Prostate gland (tissue), 2 donors: ENCODE results near the gene EPN3. TPM values are rescaled to one million over a fixed set of nuclear protein-coding genes. Genes with fewer than 3 reads are reported as not detected.

Experiments used
- DNase-seq: peaks from one replicate; pipeline ENCODE4 v3.0.0-alpha.2; 2019; ENCODE audit warnings: low spot score
- H3K27ac ChIP-seq, 2 donors: fragments of 200-600 bp; sonication (generic); 2 replicates each; pipeline ENCODE4 v1.5.1; 2017 to 2019
- H3K27me3 ChIP-seq: fragments of 200-600 bp; sonication (generic); replicated peaks from 2 replicates; pipeline ENCODE4 v1.5.1; 2019; ENCODE audit not compliant: insufficient read depth
- H3K36me3 ChIP-seq, 2 donors: fragments of 200-600 bp; sonication (generic); 1 replicate in 1 of 2; 2 replicates in 1 of 2; pipeline versions ENCODE4 v1.5.1 to v1.8.1; 2017 to 2019
- H3K4me1 ChIP-seq: fragments of 200-600 bp; sonication (generic); replicated peaks from 2 replicates; pipeline ENCODE4 v1.5.1; 2019
- H3K4me3 ChIP-seq, 2 donors: fragments of 200-600 bp; sonication (generic); 2 replicates each; pipeline ENCODE4 v1.5.1; 2017 to 2019
- H3K9me3 ChIP-seq: fragments of 200-600 bp; sonication (generic); 2 replicates; pipeline ENCODE4 v1.5.1; 2017
- CTCF ChIP-seq, 4 experiments: fragments of 200-600 bp in 2 of 4; fragments of 450-650 bp in 2 of 4; sonication (generic) in 2 of 4; IDR thresholded peaks; 1 replicate in 3 of 4; 2 replicates in 1 of 4; pipeline ENCODE4 v1.5.1; 2016 to 2019; ENCODE audit warnings: antibody characterized with exemption in 4 of 4, mild to moderate bottlenecking in 2 of 4, moderate library complexity in 2 of 4
- POLR2A ChIP-seq: fragments of 450-650 bp; IDR thresholded peaks from one replicate; pipeline ENCODE4 v1.6.1; 2016; ENCODE audit warnings: antibody characterized with exemption, mild to moderate bottlenecking
- POLR2AphosphoS5 ChIP-seq: sonication (generic); formaldehyde crosslinking; IDR thresholded peaks from one replicate; pipeline ENCODE4 v1.6.1; 2017; ENCODE audit warnings: antibody characterized with exemption
- whole genome bisulfite sequencing: methylation state at CpG from one replicate; pipeline ENCODE4 v1.1.5; 2018; 5-methylcytosine and 5-hydroxymethylcytosine counted together
- intact Hi-C: fragments of 100-400 bp; cut with DNase I; formaldehyde crosslinking; loops from one replicate; pipeline ENCODE4 v1.14.2; 2022
- total RNA-seq, 2 donors: library from RNA; depleted of rRNA; stranded (reverse); fragments of >200 nt; gene quantifications; one replicate each; pipeline ENCODE4 v1.1.0, GENCODE V29; 2016

EPN3 gene
- total RNA-seq, 2 donors from 2014 or later = 60.8 to 108 TPM

DNA sequence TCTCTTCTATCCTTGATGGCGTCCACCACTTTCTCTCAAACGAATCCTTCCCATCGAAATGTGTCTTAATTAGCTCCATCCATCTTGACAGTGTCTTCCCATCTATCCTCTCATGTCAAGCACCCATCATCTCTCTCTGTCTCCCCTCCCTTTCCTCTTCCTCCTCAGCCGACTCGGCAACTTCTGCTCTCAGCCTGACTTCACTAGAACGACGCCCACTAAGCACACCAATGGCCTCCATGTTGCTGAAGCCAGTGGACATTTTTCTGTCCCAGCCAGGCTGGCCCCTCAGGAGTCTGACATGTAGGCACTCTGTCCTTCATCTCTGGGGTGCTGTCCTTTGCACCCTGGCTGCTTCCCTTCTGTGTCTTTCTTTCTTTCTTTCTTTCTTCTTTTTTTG lies 12.0 kb downstream of the EPN3 start:
- intact Hi-C loops = loop anchor here (10.0 kb wide), 2 partner anchors 240 to 410 kb away; no protein-coding TSS in a partner anchor
- Histone ChIP-seq H3K27me3 (no peaks in the 10 kb centered on the region), H3K4me3 (no peak overlapping the region), H3K36me3 (no peaks in the 10 kb centered on the region), H3K9me3 (no peaks in the 10 kb centered on the region), H3K4me1 (peaks cover 28% of the 10 kb centered on the region), H3K27ac (peak overlapping the region in 1 of 2 donors; percentile 87)
- no peak for DNase-seq
- 68% methylated on average over 7 of the region's 7 CpGs for WGBS
- no peak for TF ChIP-seq POLR2A
- no peak for TF ChIP-seq CTCF (IDR thresholded peaks at IDR 0.05)
- TF ChIP-seq POLR2AphosphoS5 = no peak

DNA sequence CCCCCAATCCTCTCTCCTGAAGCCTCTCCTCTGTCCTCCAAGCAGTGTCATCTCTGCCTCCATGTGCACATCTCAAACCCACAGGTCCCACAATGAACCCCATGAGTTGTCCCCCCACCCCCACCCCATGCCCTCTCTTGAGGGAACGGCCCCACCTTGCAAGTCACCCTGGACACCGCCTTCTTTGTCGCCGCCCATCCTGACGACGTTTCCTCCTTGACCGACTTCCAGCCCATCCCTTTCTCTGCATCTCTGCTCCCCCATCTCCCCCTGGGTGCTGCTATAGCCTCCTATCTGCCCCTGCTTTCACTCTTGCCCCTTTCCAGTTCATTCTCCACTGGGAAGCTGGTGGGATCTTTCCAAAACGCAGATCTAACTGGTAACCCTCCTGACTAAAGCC lies 12.8 kb downstream of the EPN3 start:
- DNase-seq = no peak
- intact Hi-C loops = loop anchor here (5.0 to 10.0 kb wide), 3 partner anchors 137 to 409 kb away; no protein-coding TSS in a partner anchor
- WGBS = 46% methylated on average over 8 of the region's 8 CpGs
- TF ChIP-seq POLR2AphosphoS5 = no peak
- no peak for TF ChIP-seq CTCF (IDR thresholded peaks at IDR 0.05)
- TF ChIP-seq POLR2A = no peak
- H3K4me1 ChIP-seq = peaks cover 28% of the 10 kb centered on the region
- H3K9me3 ChIP-seq = no peaks in the 10 kb centered on the region
- H3K27ac ChIP-seq = no peak overlapping the region
- no peak overlapping the region for H3K4me3 ChIP-seq
- H3K27me3 ChIP-seq = no peaks in the 10 kb centered on the region
- no peaks in the 10 kb centered on the region for H3K36me3 ChIP-seq

- H3K27ac ChIP-seq = peak overlapping the region; percentile 85 to 86
- WGBS = 35% methylated on average over 4 of the region's 4 CpGs
- no peaks in the 10 kb centered on the region for H3K27me3 ChIP-seq
- intact Hi-C loops = loop anchor here (2.0 to 10.0 kb wide), 4 partner anchors 136 to 408 kb away; no protein-coding TSS in a partner anchor
- DNase-seq = no peak
- H3K36me3 ChIP-seq = no peaks in the 10 kb centered on the region
- no peaks in the 10 kb centered on the region for H3K9me3 ChIP-seq
- H3K4me3 ChIP-seq = peak overlapping the region; percentile 72 to 73
- TF ChIP-seq POLR2AphosphoS5 (no peak), POLR2A (no peak), CTCF (IDR thresholded peaks at IDR 0.05) (no peak)
- peaks cover 19% of the 10 kb centered on the region for H3K4me1 ChIP-seq
Measured at GRCh38 chr17:50546701-50547034, 14.1 kb downstream of the EPN3 start.

DNA sequence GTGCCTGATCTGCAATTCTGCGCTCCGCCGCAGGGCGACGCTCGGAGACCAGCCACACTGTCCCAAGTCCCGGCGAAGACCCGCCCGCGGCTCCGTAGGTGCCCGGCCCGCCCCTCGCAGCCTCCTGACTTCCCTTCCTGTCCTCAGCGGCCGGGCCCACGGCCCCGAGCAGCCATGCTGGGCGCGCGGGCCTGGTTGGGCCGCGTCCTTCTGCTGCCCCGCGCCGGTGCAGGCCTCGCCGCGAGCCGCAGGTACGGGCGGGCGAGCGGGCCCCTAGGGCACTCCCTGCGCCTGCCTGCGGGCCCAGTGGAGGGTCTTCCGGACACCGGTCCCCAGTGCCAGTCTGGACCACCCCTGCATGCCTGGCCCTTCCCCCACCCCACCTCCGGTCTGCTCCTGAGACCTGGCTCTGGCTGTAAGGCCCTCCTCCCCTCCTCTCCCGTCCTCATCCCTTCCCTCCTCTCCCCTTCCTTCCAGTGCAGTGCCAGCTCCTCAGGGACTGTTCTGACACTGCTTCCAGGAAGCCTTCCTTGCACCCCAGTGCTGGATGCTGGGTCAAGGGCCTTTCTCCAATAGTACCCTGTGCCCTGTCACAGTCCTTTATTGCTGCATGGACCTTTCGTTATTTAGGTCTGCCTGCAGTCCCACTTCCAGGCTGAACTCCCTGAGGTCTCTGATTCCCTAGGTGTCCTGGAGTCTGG lies 14.7 kb downstream of the EPN3 start, which contains the start of gene SPATA20:
TSS of gene SPATA20 (plus strand) at position 140 of the 701 bp plus-strand sequence. CDS start at position 175, 35 bp downstream.
- peaks cover 18% of the 10 kb centered on the region for H3K4me1 ChIP-seq
- H3K27ac ChIP-seq = peak within 1 kb of the TSS; percentile 85 to 86
- no peaks in the 10 kb centered on the region for H3K9me3 ChIP-seq
- intact Hi-C loops = loop anchor here (2.0 to 10.0 kb wide), 4 partner anchors 135 to 408 kb away; no protein-coding TSS in a partner anchor
- H3K36me3 ChIP-seq = no peaks in the 10 kb centered on the region
- DNase-seq = peak; percentile 93
- TF ChIP-seq POLR2AphosphoS5 (peak; percentile 82), POLR2A (peak; percentile 93), CTCF (IDR thresholded peaks at IDR 0.05) (peak; percentile 95 to 100 (median 99))
- H3K27me3 ChIP-seq = no peaks in the 10 kb centered on the region
- H3K4me3 ChIP-seq = peak within 1 kb of the TSS; percentile 72 to 73
- WGBS = 2% methylated on average over 42 of the region's 42 CpGs

DNA sequence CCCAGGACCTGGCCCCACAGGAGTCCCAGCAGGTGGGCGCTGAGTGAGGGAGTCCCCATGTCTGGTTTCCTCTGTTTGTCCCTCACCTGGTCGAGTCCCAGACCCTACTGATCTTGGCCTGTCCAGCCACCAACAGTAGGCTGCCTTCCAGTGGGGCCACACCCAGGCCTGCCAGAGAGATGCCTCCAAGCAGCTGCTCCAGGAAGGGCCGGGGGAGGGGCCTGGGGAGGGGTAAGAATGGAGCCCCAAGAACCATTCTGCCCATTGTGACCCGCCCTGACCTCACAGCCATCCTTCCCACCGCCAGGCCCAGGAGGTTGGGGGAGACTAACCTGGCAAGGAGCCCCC lies 15.2 kb downstream of the EPN3 start:
- intact Hi-C loops = loop anchor here (2.0 to 10.0 kb wide), 4 partner anchors 135 to 407 kb away; no protein-coding TSS in a partner anchor
- 60% methylated on average over 5 of the region's 5 CpGs for WGBS
- Histone ChIP-seq H3K4me1 (peaks cover 13% of the 10 kb centered on the region), H3K36me3 (no peaks in the 10 kb centered on the region), H3K27ac (peak overlapping the region; percentile 85 to 86), H3K4me3 (peak overlapping the region; percentile 72 to 73), H3K27me3 (no peaks in the 10 kb centered on the region), H3K9me3 (no peaks in the 10 kb centered on the region)
- no peak for TF ChIP-seq POLR2A
- DNase-seq = no peak
